ENCODE data around the gene NHS.

The NHS gene

DNA sequence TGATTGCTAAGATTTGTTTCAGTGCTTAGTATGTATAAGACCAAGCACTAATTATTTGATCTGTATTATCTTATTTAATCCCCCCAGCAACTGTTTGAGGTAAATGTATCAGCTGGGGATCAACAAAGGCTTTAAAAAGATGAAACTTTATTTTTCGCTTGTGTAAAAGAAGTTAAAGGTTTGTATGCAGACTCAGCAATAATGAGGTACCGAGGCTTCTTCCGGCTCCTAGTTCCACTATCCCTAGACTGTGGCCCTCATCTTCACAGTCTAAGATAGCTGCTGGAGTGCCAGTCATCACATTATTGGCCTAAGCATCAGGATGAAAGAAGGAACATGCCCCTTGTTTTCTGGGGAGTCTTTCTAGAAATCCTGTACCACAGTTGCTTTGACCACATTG, 256.6 kb downstream of the NHS start:
- TF ChIP-seq, protein P1, sequence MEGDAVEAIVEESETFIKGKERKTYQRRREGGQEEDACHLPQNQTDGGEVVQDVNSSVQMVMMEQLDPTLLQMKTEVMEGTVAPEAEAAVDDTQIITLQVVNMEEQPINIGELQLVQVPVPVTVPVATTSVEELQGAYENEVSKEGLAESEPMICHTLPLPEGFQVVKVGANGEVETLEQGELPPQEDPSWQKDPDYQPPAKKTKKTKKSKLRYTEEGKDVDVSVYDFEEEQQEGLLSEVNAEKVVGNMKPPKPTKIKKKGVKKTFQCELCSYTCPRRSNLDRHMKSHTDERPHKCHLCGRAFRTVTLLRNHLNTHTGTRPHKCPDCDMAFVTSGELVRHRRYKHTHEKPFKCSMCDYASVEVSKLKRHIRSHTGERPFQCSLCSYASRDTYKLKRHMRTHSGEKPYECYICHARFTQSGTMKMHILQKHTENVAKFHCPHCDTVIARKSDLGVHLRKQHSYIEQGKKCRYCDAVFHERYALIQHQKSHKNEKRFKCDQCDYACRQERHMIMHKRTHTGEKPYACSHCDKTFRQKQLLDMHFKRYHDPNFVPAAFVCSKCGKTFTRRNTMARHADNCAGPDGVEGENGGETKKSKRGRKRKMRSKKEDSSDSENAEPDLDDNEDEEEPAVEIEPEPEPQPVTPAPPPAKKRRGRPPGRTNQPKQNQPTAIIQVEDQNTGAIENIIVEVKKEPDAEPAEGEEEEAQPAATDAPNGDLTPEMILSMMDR (conservative IDR thresholded peaks at IDR 0.05) = no peak
- H3K27ac ChIP-seq = no peak overlapping the region

GRCh38 chrX:17632942-17633341, 257.9 kb downstream of the NHS start:
- H3K27ac ChIP-seq = no peak overlapping the region
- TF ChIP-seq, protein P1 (conservative IDR thresholded peaks at IDR 0.05) = no peak

DNA sequence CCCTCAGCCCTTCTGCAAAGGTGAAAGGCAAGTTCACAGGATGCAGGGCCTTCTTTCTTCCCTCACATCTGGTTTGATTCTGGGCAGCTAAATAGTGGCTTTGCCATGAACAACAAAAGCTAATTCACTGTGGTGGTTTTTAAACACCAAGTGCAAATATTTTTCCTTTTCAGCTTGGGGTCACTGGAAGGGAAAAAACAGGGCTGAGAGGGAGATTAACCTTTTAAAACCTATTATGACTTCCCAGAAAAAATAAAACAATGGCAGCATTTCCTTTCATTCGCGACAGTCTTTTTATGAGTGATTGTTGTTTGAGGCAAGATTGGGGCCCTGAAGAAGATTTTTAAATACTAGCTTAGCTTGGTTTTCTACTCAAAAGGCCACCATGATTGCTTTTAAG, 258.5 kb downstream of the NHS start:
- TF ChIP-seq, protein P1 (conservative IDR thresholded peaks at IDR 0.05) = no peak
- H3K27ac ChIP-seq = no peak overlapping the region

DNA sequence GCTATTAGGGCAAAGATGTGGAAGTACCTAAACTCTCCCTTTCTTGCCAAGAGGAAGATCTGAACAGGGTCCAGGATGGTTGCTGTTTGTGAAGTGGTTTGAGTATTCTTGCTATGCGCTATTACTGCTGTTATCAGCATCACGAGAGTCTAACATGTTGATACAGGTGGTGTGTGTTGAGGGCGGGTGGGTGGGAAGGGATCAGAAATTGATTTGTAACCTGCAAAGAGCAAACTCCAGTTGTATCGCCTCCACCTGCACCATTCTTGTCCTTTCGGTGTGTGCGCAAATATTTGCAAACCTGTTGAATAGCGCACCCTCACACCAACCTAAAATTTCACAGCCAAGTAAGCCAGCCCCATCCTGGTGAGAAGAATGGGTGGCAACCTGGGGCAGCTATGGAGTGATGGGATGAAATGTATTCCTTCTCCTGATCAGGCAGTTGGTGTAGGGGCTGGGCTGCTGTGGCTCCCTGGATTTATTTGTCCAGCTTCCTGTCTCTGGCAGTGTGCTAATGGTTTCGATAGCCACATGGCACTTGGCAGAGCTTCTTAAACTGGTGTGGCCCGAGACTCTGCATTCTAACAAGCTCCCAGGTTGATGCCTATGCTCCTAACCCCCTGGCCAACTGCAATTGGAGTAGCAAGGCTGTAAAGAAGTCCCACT, 259.7 kb downstream of the NHS start:
- H3K27ac ChIP-seq = no peak overlapping the region
- TF ChIP-seq, protein P1 (conservative IDR thresholded peaks at IDR 0.05) = no peak

DNA sequence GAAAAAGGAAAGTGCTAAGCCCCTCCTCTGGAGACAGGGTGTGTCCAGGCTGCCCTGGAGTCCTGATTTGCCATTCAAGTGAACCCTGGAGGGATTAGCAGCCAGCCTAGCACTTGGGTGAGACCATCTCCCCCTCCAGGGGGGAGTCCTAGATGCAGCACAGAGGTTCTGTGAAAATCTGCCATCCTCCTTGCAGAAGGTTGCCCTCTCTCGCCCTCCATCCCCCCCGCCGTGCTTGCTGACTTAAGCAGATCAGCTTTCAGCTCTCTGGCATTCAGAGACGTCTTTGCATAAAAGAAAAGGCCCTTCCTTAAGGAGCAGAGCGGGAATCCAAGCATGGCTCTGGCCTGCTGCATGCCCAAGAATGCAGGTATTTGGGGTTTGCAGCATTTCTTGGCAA, 260.2 kb downstream of the NHS start:
- TF ChIP-seq, protein P1 (conservative IDR thresholded peaks at IDR 0.05) = no peak
- no peak overlapping the region for H3K27ac ChIP-seq

- TF ChIP-seq, protein P1 (conservative IDR thresholded peaks at IDR 0.05) = no peak
- H3K27ac ChIP-seq = no peak overlapping the region
Observed at GRCh38 chrX:17637235-17637634, 262.2 kb downstream of the NHS start.

- TF ChIP-seq, protein P1 (conservative IDR thresholded peaks at IDR 0.05) = no peak
- no peak overlapping the region for H3K27ac ChIP-seq
Observed at GRCh38 chrX:17638731-17639130, 263.7 kb downstream of the NHS start.
